Osteocyte (in vitro differentiated cells): ENCODE data around the gene BAX. TPM values are rescaled to one million over a fixed set of nuclear protein-coding genes. Genes with fewer than 3 reads are reported as not detected.

Experiments used
- DNase-seq: peaks from one replicate; pipeline ENCODE4 v3.0.0; 2021; ENCODE audit warnings: mixed read lengths; ENCODE audit not compliant: unreplicated experiment; ENCODE audit errors: extremely low spot score
- H3K27ac Mint-ChIP-seq: one replicate; pipeline ENCODE4 v1.8.0; 2021; ENCODE audit warnings: mild to moderate bottlenecking, mixed read lengths; ENCODE audit not compliant: unreplicated experiment
- H3K27me3 Mint-ChIP-seq: one replicate; pipeline ENCODE4 v1.8.0; 2021; ENCODE audit warnings: mixed read lengths; ENCODE audit not compliant: unreplicated experiment
- H3K36me3 Mint-ChIP-seq: one replicate; pipeline ENCODE4 v1.8.0; 2021; ENCODE audit warnings: mixed read lengths; ENCODE audit not compliant: unreplicated experiment
- H3K4me1 Mint-ChIP-seq: one replicate; pipeline ENCODE4 v1.8.0; 2021; ENCODE audit warnings: mixed read lengths; ENCODE audit not compliant: unreplicated experiment
- H3K4me3 Mint-ChIP-seq: one replicate; pipeline ENCODE4 v1.8.0; 2021; ENCODE audit warnings: mild to moderate bottlenecking, moderate library complexity, mixed read lengths; ENCODE audit not compliant: unreplicated experiment
- H3K9me3 Mint-ChIP-seq: one replicate; pipeline ENCODE4 v1.8.0; 2021; ENCODE audit warnings: mixed read lengths; ENCODE audit not compliant: unreplicated experiment
- CTCF ChIP-seq: fragments of 200-600 bp; sonication (generic); IDR thresholded peaks from 2 replicates; pipeline ENCODE4 v1.5.0; 2021; ENCODE audit warnings: antibody characterized with exemption, mild to moderate bottlenecking, moderate library complexity
- total RNA-seq: library from RNA; stranded (reverse); gene quantifications from 2 replicates; pipeline ENCODE4 v1.2.1, GENCODE V29; 2021

The BAX gene
- total RNA-seq, 1 donor from 2014 or later: 154 TPM

GRCh38 chr19:48950830-48951519 lies 3.7 kb upstream of the BAX start:
- Mint-ChIP-seq H3K36me3 (peaks cover under 1% of the 10 kb centered on the region), H3K27me3 (no peaks in the 10 kb centered on the region), H3K27ac (no peak overlapping the region), H3K4me1 (peaks cover 20% of the 10 kb centered on the region), H3K4me3 (no peak overlapping the region), H3K9me3 (no peaks in the 10 kb centered on the region)
- no peak for DNase-seq
- no peak for TF ChIP-seq CTCF

- H3K27ac Mint-ChIP-seq: no peak overlapping the region
- H3K36me3 Mint-ChIP-seq: peaks cover 7% of the 10 kb centered on the region
- TF ChIP-seq CTCF: no peak
- H3K4me1 Mint-ChIP-seq: peaks cover 21% of the 10 kb centered on the region
- no peaks in the 10 kb centered on the region for H3K27me3 Mint-ChIP-seq
- H3K4me3 Mint-ChIP-seq: no peak overlapping the region
- no peak for DNase-seq
- H3K9me3 Mint-ChIP-seq: no peaks in the 10 kb centered on the region
These were observed 1.5 kb upstream of the BAX start for GRCh38 chr19:48953141-48953540.

- no peaks in the 10 kb centered on the region for H3K9me3 Mint-ChIP-seq
- no peaks in the 10 kb centered on the region for H3K27me3 Mint-ChIP-seq
- peak overlapping the region; percentile 80 for H3K27ac Mint-ChIP-seq
- H3K4me3 Mint-ChIP-seq: peak overlapping the region; percentile 77
- DNase-seq: no peak
- peaks cover 9% of the 10 kb centered on the region for H3K36me3 Mint-ChIP-seq
- TF ChIP-seq CTCF: no peak
- peaks cover 16% of the 10 kb centered on the region for H3K4me1 Mint-ChIP-seq
These were observed 583 bp upstream of the BAX start for GRCh38 chr19:48953990-48954594.

GRCh38 chr19:48955308-48955958 lies 758 bp downstream of the BAX start:
- Mint-ChIP-seq H3K4me1 (peaks cover 16% of the 10 kb centered on the region), H3K27me3 (no peaks in the 10 kb centered on the region), H3K27ac (peak overlapping the region; percentile 77), H3K4me3 (peak overlapping the region; percentile 77), H3K9me3 (no peaks in the 10 kb centered on the region), H3K36me3 (peaks cover 9% of the 10 kb centered on the region)
- TF ChIP-seq CTCF: no peak
- DNase-seq: no peak

- peaks cover 29% of the 10 kb centered on the region for H3K4me1 Mint-ChIP-seq
- H3K36me3 Mint-ChIP-seq: peaks cover 14% of the 10 kb centered on the region
- no peaks in the 10 kb centered on the region for H3K27me3 Mint-ChIP-seq
- H3K27ac Mint-ChIP-seq: no peak overlapping the region
- no peak overlapping the region for H3K4me3 Mint-ChIP-seq
- no peak for DNase-seq
- no peaks in the 10 kb centered on the region for H3K9me3 Mint-ChIP-seq
- TF ChIP-seq CTCF: no peak
These were observed 3.3 kb downstream of the BAX start for GRCh38 chr19:48958006-48958405.
